HCT116 (cell line): ENCODE data around the gene NDUFB10. TPM values are rescaled to one million over a fixed set of nuclear protein-coding genes. Genes with fewer than 3 reads are reported as not detected.

ENCODE experiments used
- ATAC-seq: fragments of 200-7000 bp; cut with Tn5 transposase; 2 replicates; pipeline ENCODE4 v1.9.1; 2020; ENCODE audit warnings: mild to moderate bottlenecking, moderate library complexity
- BruUV-seq: library from RNA; stranded (reverse); fragments of 400-500 nt; replicated peaks from 2 replicates; lab custom pipeline; 2021; lab: Mats Ljungman, UMichigan
- CTCF ChIA-PET: fragments of 300-600 bp; sonication (Branson Sonifier 250); formaldehyde crosslinking; loops from one replicate; lab custom pipeline; 2021; ENCODE audit warnings: antibody characterized with exemption; lab: Charles Lee
- POLR2A ChIA-PET: fragments of 300-600, 350-600 bp; sonication (Branson Sonifier 250); formaldehyde crosslinking; loops from one replicate; lab custom pipeline; 2021; ENCODE audit warnings: antibody characterized with exemption; lab: Charles Lee
- RAD21 ChIA-PET, 2 experiments: fragments of 300-600 bp; sonication (Branson Sonifier 250); formaldehyde crosslinking; loops; one replicate each; lab custom pipeline; 2023; ENCODE audit warnings: low total read pairs in 2 of 2; ENCODE audit not compliant: uncharacterized antibody in 2 of 2, unreplicated experiment in 2 of 2, low non-redundant PET in 1 of 2; lab: Charles Lee
- DNase-seq: peaks from one replicate; pipeline ENCODE4 v3.0.0-alpha.2; 2010; ENCODE audit warnings: low read depth, low spot score
- H2AFZ ChIP-seq: fragments of 200-600 bp; shearing (Covaris generic), sonication (generic); 2 replicates; pipeline ENCODE4 v1.6.1; 2017; ENCODE audit warnings: low read depth, mixed run types, mixed read lengths, antibody characterized with exemption, low read length; ENCODE audit not compliant: poor library complexity, severe bottlenecking
- H3K27ac ChIP-seq: 2 replicates; pipeline ENCODE4 v1.5.1; 2012; ENCODE audit warnings: low read depth, low read length
- H3K27me3 ChIP-seq: fragments of 200-600 bp; sonication (generic); 2 replicates; pipeline ENCODE4 v1.6.1; 2016; ENCODE audit warnings: mixed run types, low read length, mixed read lengths; ENCODE audit not compliant: insufficient read depth
- H3K36me3 ChIP-seq, 2 experiments: fragments of 200-500 bp in 1 of 2; fragments of 200-600 bp in 1 of 2; sonication (Bioruptor generic) in 1 of 2; sonication (generic) in 1 of 2; 2 replicates each; pipeline versions ENCODE4 v1.5.1 to v1.6.1; 2014 to 2016; ENCODE audit warnings: low read length in 2 of 2, inconsistent platforms in 1 of 2, mixed read lengths in 1 of 2, mixed run types in 1 of 2; ENCODE audit not compliant: insufficient read depth in 2 of 2, control insufficient read depth in 1 of 2
- H3K4me1 ChIP-seq, 2 experiments: fragments of 200-600 bp in 1 of 2; sonication (generic) in 1 of 2; 2 replicates each; pipeline versions ENCODE4 v1.5.1 to v1.6.1; 2012 to 2017; ENCODE audit warnings: low read length in 2 of 2, inconsistent platforms in 1 of 2, mild to moderate bottlenecking in 1 of 2, mixed read lengths in 1 of 2, mixed run types in 1 of 2, moderate library complexity in 1 of 2; ENCODE audit not compliant: insufficient read depth in 2 of 2, control insufficient read depth in 1 of 2
- H3K4me2 ChIP-seq: fragments of 200-600 bp; sonication (generic); 2 replicates; pipeline ENCODE4 v1.6.1; 2017; ENCODE audit warnings: mixed run types, low read length, mixed read lengths
- H3K4me3 ChIP-seq, 2 experiments: fragments of 200-600 bp in 1 of 2; sonication (generic) in 1 of 2; replicated peaks in 1 of 2; 2 replicates each; pipeline ENCODE4 v1.5.1; 2011 to 2016; ENCODE audit warnings: low read length in 2 of 2, control low read depth in 1 of 2, low read depth in 1 of 2, mild to moderate bottlenecking in 1 of 2, mixed read lengths in 1 of 2, mixed run types in 1 of 2
- H3K79me2 ChIP-seq: fragments of 200-600 bp; sonication (generic); 2 replicates; pipeline ENCODE4 v1.6.1; 2017; ENCODE audit warnings: mild to moderate bottlenecking, mixed run types, low read length, moderate library complexity, mixed read lengths; ENCODE audit not compliant: insufficient read depth
- H3K9ac ChIP-seq: fragments of 200-600 bp; sonication (generic); 2 replicates; pipeline ENCODE4 v1.6.1; 2016; ENCODE audit warnings: low read length, mixed read lengths
- H3K9me2 ChIP-seq: fragments of 200-600 bp; sonication (generic), shearing (Covaris generic); 2 replicates; pipeline ENCODE4 v1.6.1; 2017; ENCODE audit warnings: mixed run types, mild to moderate bottlenecking, moderate library complexity; ENCODE audit not compliant: insufficient read depth
- H3K9me3 ChIP-seq, 2 experiments: fragments of 200-500 bp in 1 of 2; fragments of 200-600 bp in 1 of 2; sonication (Bioruptor generic) in 1 of 2; sonication (generic) in 1 of 2; 2 replicates each; pipeline ENCODE4 v1.6.1; 2014 to 2017; ENCODE audit warnings: low read length in 2 of 2, mixed read lengths in 2 of 2, inconsistent platforms in 1 of 2, low read depth in 1 of 2, mild to moderate bottlenecking in 1 of 2, mixed run types in 1 of 2, moderate library complexity in 1 of 2; ENCODE audit not compliant: control insufficient read depth in 1 of 2, insufficient read depth in 1 of 2
- H4K20me1 ChIP-seq: fragments of 200-600 bp; sonication (generic), shearing (Covaris generic); 2 replicates; pipeline ENCODE4 v1.6.1; 2017; ENCODE audit warnings: mixed run types, mild to moderate bottlenecking, moderate library complexity; ENCODE audit not compliant: insufficient read depth
- CEBPB ChIP-seq: IDR thresholded peaks from 2 replicates; pipeline ENCODE4 v1.6.1; 2012; ENCODE audit warnings: low read depth
- CTCF ChIP-seq, 3 experiments: fragments of 200-600 bp in 1 of 3; sonication (generic) in 1 of 3; IDR thresholded peaks in 2 of 3; conservative IDR thresholded peaks in 1 of 3; 2 replicates each; pipeline ENCODE4 v1.5.1; 2012 to 2017; ENCODE audit warnings: low read depth in 2 of 3, low read length in 2 of 3, antibody characterized with exemption in 1 of 3, borderline replicate concordance in 1 of 3, control low read depth in 1 of 3, mild to moderate bottlenecking in 1 of 3, mixed read lengths in 1 of 3, mixed run types in 1 of 3, moderate library complexity in 1 of 3; ENCODE audit not compliant: insufficient read depth in 1 of 3
- EGR1 ChIP-seq: IDR thresholded peaks from 2 replicates; pipeline ENCODE4 v1.6.1; 2012; ENCODE audit warnings: low read depth
- ELF1 ChIP-seq: IDR thresholded peaks from 2 replicates; pipeline ENCODE4 v1.6.1; 2012; ENCODE audit warnings: low read depth, borderline replicate concordance
- EZH2 ChIP-seq: fragments of 200-600 bp; sonication (generic); IDR thresholded peaks from 2 replicates; pipeline ENCODE4 v1.6.1; 2017; ENCODE audit warnings: antibody characterized with exemption, mixed run types
- EZH2phosphoT487 ChIP-seq: fragments of 200-600 bp; IDR thresholded peaks from 2 replicates; pipeline ENCODE4 v1.6.1; 2018; ENCODE audit warnings: antibody characterized with exemption, borderline replicate concordance
- POLR2A ChIP-seq: IDR thresholded peaks from 2 replicates; pipeline ENCODE4 v1.7.0; 2011; ENCODE audit warnings: borderline replicate concordance; ENCODE audit not compliant: insufficient read depth, insufficient read length; ENCODE audit errors: extremely low read depth
- POLR2AphosphoS5 ChIP-seq: IDR thresholded peaks from 2 replicates; pipeline ENCODE4 v1.6.1; 2011; ENCODE audit warnings: mild to moderate bottlenecking, low read depth, low read length, moderate library complexity
- RAD21 ChIP-seq: IDR thresholded peaks from 2 replicates; pipeline ENCODE4 v1.6.1; 2012; ENCODE audit warnings: low read depth, mild to moderate bottlenecking
- REST ChIP-seq: IDR thresholded peaks from 2 replicates; pipeline ENCODE4 v1.6.1; 2012; ENCODE audit warnings: low read depth
- SRF ChIP-seq: IDR thresholded peaks from 2 replicates; pipeline ENCODE4 v1.6.1; 2012; ENCODE audit warnings: low read depth
- TCF7L2 ChIP-seq: IDR thresholded peaks from 2 replicates; pipeline ENCODE4 v1.7.0; 2011; ENCODE audit warnings: borderline replicate concordance, inconsistent platforms; ENCODE audit not compliant: insufficient read depth, insufficient read length; ENCODE audit errors: extremely low read depth
- YY1 ChIP-seq: IDR thresholded peaks from 2 replicates; pipeline ENCODE4 v1.6.1; 2011; ENCODE audit warnings: low read length, low read depth, moderate library complexity, mild to moderate bottlenecking; ENCODE audit not compliant: insufficient replicate concordance; ENCODE audit errors: extremely low read depth
- ZBTB33 ChIP-seq: IDR thresholded peaks from 2 replicates; pipeline ENCODE4 v1.6.1; 2011; ENCODE audit warnings: mild to moderate bottlenecking, low read length, moderate library complexity; ENCODE audit not compliant: insufficient replicate concordance; ENCODE audit errors: extremely low read depth
- intact Hi-C: fragments of 100-400 bp; cut with micrococcal nuclease; formaldehyde crosslinking; loops from 2 replicates; pipeline ENCODE4 v1.10.0; 2022
- total RNA-seq: library from RNA; stranded (reverse); gene quantifications from one replicate; pipeline ENCODE4 v1.2.1, GENCODE V29; 2021; ENCODE audit not compliant: unreplicated experiment

Gene NDUFB10
- total RNA-seq, 1 experiment from 2014 or later: 273 TPM

- TF ChIP-seq CTCF (IDR thresholded peaks at IDR 0.05 in 2 of 3, conservative IDR thresholded peaks at IDR 0.05 in 1 of 3; ENCODE audit: borderline replicate concordance in 1 of 3, insufficient read depth in 1 of 3, low read depth in 2 of 3, low read length in 2 of 3): peak in 2 of 3 experiments; percentile 60 to 61; a peak in 4 of 6 replicates
- peak; percentile 71 for TF ChIP-seq YY1
- TF ChIP-seq EZH2phosphoT487: no peak
- peak; percentile 89 for TF ChIP-seq POLR2A
- TF ChIP-seq, all 23 proteins: peak for 7
Measured at GRCh38 chr16:1959269-1960039, at the start of gene NDUFB10 (continued).

- intact Hi-C loops: no loop called here
- Histone ChIP-seq H3K36me3 (no peaks in the 10 kb centered on the region), H2AFZ (no peak overlapping the region), H3K9ac (no peak overlapping the region), H3K4me2 (no peak overlapping the region), H3K9me2 (no peaks in the 10 kb centered on the region), H3K4me3 (no peak overlapping the region), H3K9me3 (no peaks in the 10 kb centered on the region), H3K27me3 (no peaks in the 10 kb centered on the region), H4K20me1 (no peaks in the 10 kb centered on the region), H3K27ac (peak overlapping the region; percentile 10; the same call in 1 of the 2 replicates), H3K4me1 (peaks cover 17 to 19% of the 10 kb centered on the region in 2 experiments), H3K79me2 (no peaks in the 10 kb centered on the region)
- CTCF ChIA-PET: interaction anchor here (1.5 kb wide), 1 partner anchor 19 kb away, joined by 3 read pairs; no protein-coding TSS in a partner anchor
- POLR2A ChIA-PET: interaction anchor here (1.2 kb wide), 1 partner anchor 11 kb away, joined by 3 read pairs; no protein-coding TSS in a partner anchor
- no TSS peak for BruUV-seq
- DNase-seq (no peak), ATAC-seq (no peak)
- RAD21 ChIA-PET: no interaction called here
- TF ChIP-seq POLR2AphosphoS5: no peak
- no peak for TF ChIP-seq ELF1
- TF ChIP-seq POLR2A: no peak
- no peak for TF ChIP-seq TCF7L2
- no peak for TF ChIP-seq SRF
- no peak for TF ChIP-seq RAD21
- no peak for TF ChIP-seq ZBTB33
- TF ChIP-seq CEBPB: no peak
- no peak for TF ChIP-seq REST
- TF ChIP-seq EZH2: no peak
- TF ChIP-seq EGR1: no peak
Measured at GRCh38 chr16:1909561-1910231, 49.6 kb upstream of the NDUFB10 start.
